ENCODE measurements around the gene MKLN1.

DNA sequence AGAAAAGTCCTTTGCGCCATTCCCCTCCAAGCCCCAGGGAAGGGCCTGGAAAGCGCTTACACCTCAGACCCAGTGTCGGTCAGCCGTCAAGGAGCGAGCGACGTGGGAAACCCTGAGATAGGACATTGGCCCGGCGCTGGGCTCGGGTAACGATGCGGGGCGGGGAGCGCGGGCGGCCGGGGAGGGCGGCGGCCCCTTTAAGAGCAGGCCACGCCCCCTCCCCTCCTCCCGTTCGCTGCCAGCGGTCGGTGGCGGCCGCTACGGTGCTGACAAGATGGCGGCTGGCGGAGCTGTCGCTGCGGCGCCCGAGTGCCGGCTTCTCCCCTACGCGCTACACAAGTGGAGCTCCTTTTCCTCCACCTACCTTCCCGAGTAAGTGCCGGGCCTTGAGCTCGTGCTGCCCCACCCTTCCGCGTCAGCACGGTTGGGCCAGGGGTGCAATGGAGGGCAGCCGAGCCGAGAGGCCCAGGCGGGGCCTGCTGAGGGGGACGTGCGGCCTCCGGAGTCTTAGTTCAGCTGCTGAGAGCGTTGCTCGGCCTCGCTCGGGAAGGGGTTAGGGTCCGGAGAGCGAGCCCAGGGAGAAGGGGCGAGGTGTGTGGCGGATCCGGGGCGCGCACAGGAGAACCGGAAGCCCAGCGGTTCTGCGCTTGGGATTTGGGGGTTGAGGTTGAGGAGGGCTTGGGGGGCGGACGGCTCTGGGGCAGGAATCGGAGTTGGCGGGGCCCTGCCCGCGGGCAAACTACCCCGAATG, at the start of gene MKLN1:
- TF ChIP-seq, protein P1, sequence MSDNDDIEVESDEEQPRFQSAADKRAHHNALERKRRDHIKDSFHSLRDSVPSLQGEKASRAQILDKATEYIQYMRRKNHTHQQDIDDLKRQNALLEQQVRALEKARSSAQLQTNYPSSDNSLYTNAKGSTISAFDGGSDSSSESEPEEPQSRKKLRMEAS (IDR thresholded peaks at IDR 0.05; ENCODE audit: low read depth) = peak; percentile 74
- peak; percentile 97 for TF ChIP-seq TAF1 (IDR thresholded peaks at IDR 0.05; ENCODE audit: borderline replicate concordance, low read depth, low read length)
- TF ChIP-seq, protein P2, sequence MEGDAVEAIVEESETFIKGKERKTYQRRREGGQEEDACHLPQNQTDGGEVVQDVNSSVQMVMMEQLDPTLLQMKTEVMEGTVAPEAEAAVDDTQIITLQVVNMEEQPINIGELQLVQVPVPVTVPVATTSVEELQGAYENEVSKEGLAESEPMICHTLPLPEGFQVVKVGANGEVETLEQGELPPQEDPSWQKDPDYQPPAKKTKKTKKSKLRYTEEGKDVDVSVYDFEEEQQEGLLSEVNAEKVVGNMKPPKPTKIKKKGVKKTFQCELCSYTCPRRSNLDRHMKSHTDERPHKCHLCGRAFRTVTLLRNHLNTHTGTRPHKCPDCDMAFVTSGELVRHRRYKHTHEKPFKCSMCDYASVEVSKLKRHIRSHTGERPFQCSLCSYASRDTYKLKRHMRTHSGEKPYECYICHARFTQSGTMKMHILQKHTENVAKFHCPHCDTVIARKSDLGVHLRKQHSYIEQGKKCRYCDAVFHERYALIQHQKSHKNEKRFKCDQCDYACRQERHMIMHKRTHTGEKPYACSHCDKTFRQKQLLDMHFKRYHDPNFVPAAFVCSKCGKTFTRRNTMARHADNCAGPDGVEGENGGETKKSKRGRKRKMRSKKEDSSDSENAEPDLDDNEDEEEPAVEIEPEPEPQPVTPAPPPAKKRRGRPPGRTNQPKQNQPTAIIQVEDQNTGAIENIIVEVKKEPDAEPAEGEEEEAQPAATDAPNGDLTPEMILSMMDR (IDR thresholded peaks at IDR 0.05) = no peak
- TF ChIP-seq, protein P3, sequence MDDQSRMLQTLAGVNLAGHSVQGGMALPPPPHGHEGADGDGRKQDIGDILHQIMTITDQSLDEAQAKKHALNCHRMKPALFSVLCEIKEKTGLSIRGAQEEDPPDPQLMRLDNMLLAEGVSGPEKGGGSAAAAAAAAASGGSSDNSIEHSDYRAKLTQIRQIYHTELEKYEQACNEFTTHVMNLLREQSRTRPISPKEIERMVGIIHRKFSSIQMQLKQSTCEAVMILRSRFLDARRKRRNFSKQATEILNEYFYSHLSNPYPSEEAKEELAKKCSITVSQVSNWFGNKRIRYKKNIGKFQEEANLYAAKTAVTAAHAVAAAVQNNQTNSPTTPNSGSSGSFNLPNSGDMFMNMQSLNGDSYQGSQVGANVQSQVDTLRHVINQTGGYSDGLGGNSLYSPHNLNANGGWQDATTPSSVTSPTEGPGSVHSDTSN (IDR thresholded peaks at IDR 0.05) = peak; percentile 34; the same call in 1 of the 2 replicates
- TF ChIP-seq JUND (IDR thresholded peaks at IDR 0.05) = no peak
- TF ChIP-seq, protein P4, sequence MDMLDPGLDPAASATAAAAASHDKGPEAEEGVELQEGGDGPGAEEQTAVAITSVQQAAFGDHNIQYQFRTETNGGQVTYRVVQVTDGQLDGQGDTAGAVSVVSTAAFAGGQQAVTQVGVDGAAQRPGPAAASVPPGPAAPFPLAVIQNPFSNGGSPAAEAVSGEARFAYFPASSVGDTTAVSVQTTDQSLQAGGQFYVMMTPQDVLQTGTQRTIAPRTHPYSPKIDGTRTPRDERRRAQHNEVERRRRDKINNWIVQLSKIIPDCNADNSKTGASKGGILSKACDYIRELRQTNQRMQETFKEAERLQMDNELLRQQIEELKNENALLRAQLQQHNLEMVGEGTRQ (IDR thresholded peaks at IDR 0.05; ENCODE audit: borderline replicate concordance, low read depth, low read length) = no peak
- peak in 1 of 2 experiments; percentile 33; a peak in 1 of 4 replicates for TF ChIP-seq EP300 (IDR thresholded peaks at IDR 0.05; ENCODE audit: borderline replicate concordance in 1 of 2, low read depth in 1 of 2, low read length in 1 of 2)

Measured in SK-N-SH (cell line).